Gastroesophageal sphincter (tissue), 4 donors: ENCODE measurements around the gene RBM19. TPM values are rescaled to one million over a fixed set of nuclear protein-coding genes. Genes with fewer than 3 reads are reported as not detected.

ENCODE experiments used
- ATAC-seq: fragments of 150-250 bp; one replicate; pipeline ENCODE4 v1.9.1; 2016; ENCODE audit warnings: mild to moderate bottlenecking, moderate library complexity
- H3K27ac ChIP-seq, 4 donors: fragments of 200-600 bp; sonication (generic) in 3 of 4; 1 replicate in 3 of 4; 2 replicates in 1 of 4; pipeline ENCODE4 v1.5.1; 2016 to 2019
- H3K27me3 ChIP-seq: fragments of 200-600 bp; sonication (generic); one replicate; pipeline ENCODE4 v1.5.1; 2019
- H3K36me3 ChIP-seq, 2 donors: fragments of 200-600 bp; sonication (generic); one replicate each; pipeline ENCODE4 v1.5.1; 2019; ENCODE audit warnings: control low read depth in 1 of 2
- H3K4me1 ChIP-seq, 3 donors: fragments of 200-600 bp; sonication (generic); 1 replicate in 2 of 3; 2 replicates in 1 of 3; pipeline ENCODE4 v1.5.1; 2016 to 2019; ENCODE audit warnings: control low read depth in 2 of 3
- H3K4me3 ChIP-seq, 2 donors: fragments of 200-600 bp; sonication (generic); one replicate each; pipeline ENCODE4 v1.5.1; 2019; ENCODE audit warnings: mild to moderate bottlenecking in 1 of 2, moderate library complexity in 1 of 2
- H3K9me3 ChIP-seq, 3 donors: fragments of 200-600 bp; sonication (generic); one replicate each; pipeline ENCODE4 v1.5.1; 2017 to 2019; ENCODE audit warnings: control low read depth in 2 of 3
- EP300 ChIP-seq: sonication (generic); formaldehyde crosslinking; IDR thresholded peaks from one replicate; pipeline ENCODE4 v1.6.1; 2017; ENCODE audit warnings: antibody characterized with exemption, mild to moderate bottlenecking
- POLR2A ChIP-seq, 2 donors: fragments of 450-650 bp; IDR thresholded peaks; one replicate each; pipeline ENCODE4 v1.6.1; 2017; ENCODE audit warnings: antibody characterized with exemption in 2 of 2, mild to moderate bottlenecking in 2 of 2, moderate library complexity in 1 of 2
- POLR2AphosphoS5 ChIP-seq: sonication (generic); formaldehyde crosslinking; IDR thresholded peaks from one replicate; pipeline ENCODE4 v1.6.1; 2017; ENCODE audit warnings: antibody characterized with exemption
- whole genome bisulfite sequencing, 2 donors: methylation state at CpG; one replicate each; pipeline ENCODE4 v1.1.5; 2018; ENCODE audit warnings: low coverage in 1 of 2; 5-methylcytosine and 5-hydroxymethylcytosine counted together
- total RNA-seq, 4 donors: library from RNA; depleted of rRNA; stranded (reverse); fragments of >200 nt; gene quantifications; one replicate each; pipeline ENCODE4 v1.1.0, GENCODE V29; 2016
- TF ChIP-seq, protein P1 (sequence below), 4 experiments: fragments of 200-600 bp in 2 of 4; fragments of 450-650 bp in 2 of 4; sonication (generic) in 1 of 4; IDR thresholded peaks; one replicate each; pipeline ENCODE4 v1.5.1; 2017 to 2019; ENCODE audit warnings: antibody characterized with exemption in 4 of 4, mild to moderate bottlenecking in 2 of 4, moderate library complexity in 2 of 4

Gene RBM19
- total RNA-seq, 4 donors from 2014 or later: 24.5 to 45.3 (median 33.9) TPM

DNA sequence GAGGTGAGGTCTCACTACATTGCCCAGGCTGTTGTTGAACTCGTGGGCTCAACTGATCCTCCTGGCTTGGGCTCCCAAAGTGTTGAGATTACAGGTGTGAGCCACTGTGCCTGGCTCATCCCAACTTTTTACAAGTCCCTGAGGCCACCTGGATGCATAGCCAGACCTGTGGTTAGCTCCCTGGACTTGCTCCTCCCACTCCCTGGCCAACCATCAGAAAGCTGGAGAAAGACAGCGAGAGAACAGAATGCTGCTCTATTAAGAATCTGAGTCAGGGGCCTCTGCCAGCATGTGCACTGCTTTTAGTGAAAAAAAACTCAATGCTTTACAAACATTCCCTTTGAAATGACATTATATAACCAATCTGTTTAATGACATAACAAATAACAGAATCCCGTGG, 78.2 kb downstream of the RBM19 start:
- Histone ChIP-seq H3K27me3 (no peaks in the 10 kb centered on the region), H3K4me1 (no peaks in the 10 kb centered on the region), H3K27ac (no peak overlapping the region), H3K4me3 (no peak overlapping the region), H3K9me3 (no peaks in the 10 kb centered on the region), H3K36me3 (peaks cover 0 to 40% of the 10 kb centered on the region in 2 donors)
- TF ChIP-seq, protein P1, sequence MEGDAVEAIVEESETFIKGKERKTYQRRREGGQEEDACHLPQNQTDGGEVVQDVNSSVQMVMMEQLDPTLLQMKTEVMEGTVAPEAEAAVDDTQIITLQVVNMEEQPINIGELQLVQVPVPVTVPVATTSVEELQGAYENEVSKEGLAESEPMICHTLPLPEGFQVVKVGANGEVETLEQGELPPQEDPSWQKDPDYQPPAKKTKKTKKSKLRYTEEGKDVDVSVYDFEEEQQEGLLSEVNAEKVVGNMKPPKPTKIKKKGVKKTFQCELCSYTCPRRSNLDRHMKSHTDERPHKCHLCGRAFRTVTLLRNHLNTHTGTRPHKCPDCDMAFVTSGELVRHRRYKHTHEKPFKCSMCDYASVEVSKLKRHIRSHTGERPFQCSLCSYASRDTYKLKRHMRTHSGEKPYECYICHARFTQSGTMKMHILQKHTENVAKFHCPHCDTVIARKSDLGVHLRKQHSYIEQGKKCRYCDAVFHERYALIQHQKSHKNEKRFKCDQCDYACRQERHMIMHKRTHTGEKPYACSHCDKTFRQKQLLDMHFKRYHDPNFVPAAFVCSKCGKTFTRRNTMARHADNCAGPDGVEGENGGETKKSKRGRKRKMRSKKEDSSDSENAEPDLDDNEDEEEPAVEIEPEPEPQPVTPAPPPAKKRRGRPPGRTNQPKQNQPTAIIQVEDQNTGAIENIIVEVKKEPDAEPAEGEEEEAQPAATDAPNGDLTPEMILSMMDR (IDR thresholded peaks at IDR 0.05): no peak
- no peak for ATAC-seq
- 81 to 97% methylated on average over 2 of the region's 3 CpGs for WGBS, 2 donors

- Histone ChIP-seq H3K4me3 (no peak overlapping the region), H3K27ac (no peak overlapping the region), H3K9me3 (no peaks in the 10 kb centered on the region), H3K36me3 (peaks cover 0 to 38% of the 10 kb centered on the region in 2 donors), H3K27me3 (no peaks in the 10 kb centered on the region), H3K4me1 (no peaks in the 10 kb centered on the region)
- TF ChIP-seq EP300 (no peak), POLR2AphosphoS5 (no peak), POLR2A (IDR thresholded peaks at IDR 0.05) (no peak)
- TF ChIP-seq, protein P1 (IDR thresholded peaks at IDR 0.05): no peak
- ATAC-seq: no peak
- 94 to 98% methylated on average over 8 to 9 of the region's 9 CpGs for WGBS, 2 donors
These were observed 79.4 kb downstream of the RBM19 start for GRCh38 chr12:113886721-113887120.

DNA sequence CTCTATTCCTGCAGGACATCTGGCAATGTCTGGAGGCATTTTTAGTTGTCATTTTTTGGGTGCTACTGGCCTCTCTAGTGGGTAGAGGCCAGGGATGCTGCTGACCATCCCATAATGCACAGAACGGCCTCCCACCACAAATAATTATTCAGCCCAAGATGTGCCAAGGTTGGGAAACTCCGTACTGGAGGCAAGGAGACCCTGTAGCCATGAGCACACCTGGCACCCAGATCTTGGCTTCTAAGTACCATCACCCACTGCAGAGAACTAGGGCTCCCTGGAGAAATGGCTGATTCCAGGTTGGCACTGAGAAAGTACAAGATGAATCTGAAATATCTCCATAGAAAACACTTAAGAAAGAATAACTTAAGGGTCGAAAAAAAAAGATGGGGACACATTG, 81.7 kb downstream of the RBM19 start:
- Histone ChIP-seq H3K9me3 (no peaks in the 10 kb centered on the region), H3K4me1 (no peaks in the 10 kb centered on the region), H3K27ac (no peak overlapping the region), H3K27me3 (no peaks in the 10 kb centered on the region), H3K36me3 (peaks cover 0 to 41% of the 10 kb centered on the region in 2 donors), H3K4me3 (no peak overlapping the region)
- WGBS, 2 donors: 93 to 100% methylated on average over 1 to 2 of the region's 3 CpGs
- no peak for TF ChIP-seq POLR2AphosphoS5
- no peak for TF ChIP-seq EP300
- no peak for ATAC-seq

DNA sequence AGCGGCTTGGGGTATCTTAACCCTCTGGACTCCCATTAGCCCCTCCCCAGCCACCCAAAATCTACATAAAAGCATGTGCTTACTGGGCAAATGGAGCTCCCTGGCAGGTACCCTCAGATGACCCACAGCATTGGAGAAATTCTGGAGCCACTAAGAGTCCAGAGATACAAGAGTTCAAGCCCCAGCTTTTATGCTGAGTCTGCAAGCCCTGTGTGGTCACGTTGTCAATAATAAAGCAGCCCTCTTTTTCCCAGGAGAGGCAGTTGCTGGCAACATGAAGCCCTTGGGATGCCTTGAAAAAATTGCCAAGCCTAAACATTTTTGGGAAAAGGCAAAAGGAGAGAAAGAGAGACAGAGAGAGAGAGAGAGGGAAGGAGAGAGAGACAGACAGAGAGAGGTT, 83.4 kb downstream of the RBM19 start:
- H3K4me1 ChIP-seq: no peaks in the 10 kb centered on the region
- no peak overlapping the region for H3K27ac ChIP-seq
- no peak overlapping the region for H3K4me3 ChIP-seq
- no peaks in the 10 kb centered on the region for H3K9me3 ChIP-seq
- H3K27me3 ChIP-seq: no peaks in the 10 kb centered on the region
- no peak for TF ChIP-seq EP300
- no peak for TF ChIP-seq POLR2AphosphoS5
- TF ChIP-seq, protein P1 (IDR thresholded peaks at IDR 0.05): no peak
- TF ChIP-seq POLR2A (IDR thresholded peaks at IDR 0.05): no peak
- H3K36me3 ChIP-seq: peaks cover 0 to 38% of the 10 kb centered on the region in 2 donors
- no peak for ATAC-seq
- WGBS, 2 donors: 100% methylated on average over 1 of the region's 2 CpGs; no CpG with 5 or more reads in 1 of the 2 donors

DNA sequence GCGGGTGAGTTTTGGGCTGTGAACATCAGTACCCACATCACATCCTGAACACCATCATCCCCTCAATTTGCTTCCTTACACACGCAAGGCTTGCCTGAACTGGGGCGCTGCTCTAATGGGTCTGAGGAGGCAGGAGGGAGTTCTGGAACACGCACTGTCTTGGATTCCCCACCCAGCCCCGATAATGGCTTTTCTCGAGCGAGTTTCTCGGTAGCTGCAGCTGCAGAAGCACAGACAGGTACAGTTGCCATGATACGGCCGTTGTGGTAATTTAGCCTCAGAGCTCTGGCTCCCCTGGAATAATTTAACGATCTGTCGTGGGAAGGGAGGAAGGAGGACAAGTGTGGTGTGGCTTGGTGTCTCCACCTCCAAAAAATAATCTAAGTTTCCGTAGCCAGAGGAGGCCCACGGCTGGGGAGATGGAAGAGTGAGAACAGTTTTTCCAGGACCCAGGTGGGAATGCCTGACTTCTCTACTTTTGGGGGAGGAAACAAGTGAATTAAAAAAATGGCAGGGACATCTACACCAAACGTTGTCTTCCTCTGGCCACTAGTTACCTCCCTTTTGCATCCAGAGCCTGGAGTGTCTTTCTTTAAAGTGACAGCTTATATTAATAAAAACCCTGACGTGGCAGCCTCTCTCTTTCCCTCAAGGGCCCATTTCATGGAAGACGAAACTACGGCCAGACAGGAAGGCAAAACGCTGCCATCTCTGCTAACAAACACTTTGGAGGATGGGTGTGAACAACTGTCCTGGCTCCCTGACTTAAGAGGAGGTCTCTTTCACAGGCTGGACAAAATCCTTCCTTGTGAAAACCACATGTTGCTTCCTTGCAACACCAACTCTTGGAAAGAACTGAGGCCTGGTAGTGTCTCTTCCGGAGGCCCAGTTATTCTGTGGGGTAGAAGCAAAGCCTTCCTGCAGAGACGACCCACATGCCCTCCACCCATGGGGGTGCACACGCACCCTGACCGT, 84.8 kb downstream of the RBM19 start:
- Histone ChIP-seq H3K4me3 (no peak overlapping the region), H3K27ac (no peak overlapping the region), H3K27me3 (no peaks in the 10 kb centered on the region), H3K36me3 (peaks cover 0 to 47% of the 10 kb centered on the region in 2 donors), H3K4me1 (no peaks in the 10 kb centered on the region), H3K9me3 (no peaks in the 10 kb centered on the region)
- 73 to 76% methylated on average over 15 to 18 of the region's 23 CpGs for WGBS, 2 donors
- no peak for TF ChIP-seq EP300
- no peak for TF ChIP-seq POLR2AphosphoS5
- no peak for TF ChIP-seq POLR2A (IDR thresholded peaks at IDR 0.05)
- TF ChIP-seq, protein P1 (IDR thresholded peaks at IDR 0.05): no peak
- no peak for ATAC-seq
